Measurements from ENCODE around the gene WFDC9.
"Not testable (repeated sequence)": the region's sequence is repeated elsewhere in the genome, so short reads cannot be mapped to it uniquely, and the experiment has no call there.

The WFDC9 gene

DNA sequence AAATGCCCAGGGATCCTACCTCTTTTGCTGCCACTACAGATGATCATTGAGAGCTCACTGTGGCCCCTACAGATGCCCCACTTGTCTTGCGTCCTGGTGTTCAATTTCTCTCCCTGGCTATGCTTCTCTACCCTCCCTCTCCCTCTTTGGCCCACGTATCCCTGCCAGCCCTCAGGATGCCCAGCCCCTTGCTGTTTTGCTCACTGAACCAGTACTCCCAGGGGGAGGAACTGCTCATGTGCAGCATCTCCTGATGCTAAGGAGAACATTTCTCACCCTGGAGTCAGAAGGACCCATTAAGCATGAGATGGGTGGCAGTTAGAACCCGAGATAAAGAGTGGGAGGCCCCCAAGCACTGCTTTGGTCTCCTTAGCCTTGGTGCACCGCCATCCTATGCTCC, at the start of gene WFDC9:
Gene WFDC9, minus strand, starts transcription at position 101 of the 400 bp plus-strand sequence. CDS start 21,103 bp downstream, outside the sequence.
- no peak for DNase-seq

DNA sequence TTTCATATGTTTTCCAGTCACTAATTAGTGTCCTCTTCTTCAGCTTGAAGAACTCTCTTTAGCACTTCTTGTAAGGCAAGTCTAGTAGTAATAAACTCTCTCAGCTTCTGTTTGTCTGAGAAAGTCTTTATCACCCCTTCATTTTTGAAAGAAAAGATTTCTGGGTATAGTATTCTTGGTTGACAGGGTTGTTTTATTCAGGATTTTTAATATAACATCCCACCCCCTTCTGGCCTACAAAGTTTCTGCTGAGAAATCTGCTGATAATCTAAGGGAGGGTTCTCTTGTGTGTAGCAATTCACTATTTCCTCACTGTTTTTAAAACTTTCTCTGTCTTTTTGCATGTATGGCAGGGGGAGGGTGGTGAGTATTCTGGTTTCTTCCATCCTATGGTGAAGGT, 48.6 kb upstream of the WFDC9 start:
- DNase-seq, result no peak

GRCh38 chr20:45672765-45673164, 41.7 kb upstream of the WFDC9 start:
- DNase-seq, result no peak

DNA sequence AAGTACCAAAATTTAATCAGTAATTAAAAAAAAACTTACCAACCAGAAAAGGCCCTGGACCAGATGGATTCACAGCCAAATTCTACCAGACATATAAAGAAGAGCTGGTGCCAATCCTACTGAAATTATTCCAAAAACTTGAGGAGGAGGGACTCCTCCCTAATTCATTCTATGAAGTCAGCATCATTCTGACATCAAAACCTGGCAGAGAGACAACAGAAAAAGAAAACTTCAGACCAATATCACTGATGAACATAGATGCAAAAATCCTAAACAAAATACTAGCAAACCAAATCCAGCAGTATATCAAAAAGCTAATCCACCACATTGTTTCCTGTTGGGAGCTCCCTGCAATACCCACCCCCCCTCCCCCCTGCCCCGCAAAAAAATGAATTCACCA, 39.1 kb upstream of the WFDC9 start, which contains the start of gene WFDC11:
Gene WFDC11, minus strand, starts transcription at position 101 of the 400 bp plus-strand sequence. CDS start 19,639 bp downstream, outside the sequence.
- DNase-seq, result no peak

DNA sequence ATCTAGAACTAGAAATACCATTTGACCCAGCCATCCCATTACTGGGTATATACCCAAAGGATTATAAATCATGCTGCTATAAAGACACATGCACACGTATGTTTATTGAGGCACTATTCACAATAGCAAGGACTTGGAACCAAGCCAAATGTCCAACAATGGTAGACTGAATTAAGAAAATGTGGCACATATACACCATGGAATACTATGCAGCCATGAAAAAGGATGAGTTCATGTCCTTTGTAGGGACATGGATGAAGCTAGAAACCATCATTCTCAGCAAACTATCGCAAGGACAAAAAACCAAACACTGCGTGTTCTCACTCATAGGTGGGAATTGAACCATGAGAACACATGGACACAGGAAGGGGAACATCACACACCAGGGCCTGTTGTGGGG, 26.0 kb upstream of the WFDC9 start:
- not testable (repeated sequence) for DNase-seq

DNA sequence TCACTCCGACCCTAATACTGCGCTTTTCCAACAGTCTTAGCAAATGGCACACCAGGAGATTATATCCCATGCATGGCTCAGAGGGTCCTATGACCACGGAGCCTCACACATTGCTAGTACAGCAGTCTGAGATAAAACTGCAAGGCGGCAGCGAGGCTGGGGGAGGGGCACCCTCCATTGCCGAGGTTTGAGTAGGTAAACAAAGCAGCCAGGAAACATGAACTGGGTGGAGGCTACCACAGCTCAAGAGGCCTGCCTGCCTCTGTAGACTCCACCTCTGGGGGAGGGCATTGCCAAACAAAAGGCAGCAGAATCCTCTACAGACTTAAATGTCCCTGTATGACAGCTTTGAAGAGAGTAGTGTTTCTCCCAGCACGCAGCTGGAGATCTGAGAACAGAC, 20.6 kb upstream of the WFDC9 start:
- DNase-seq, result not testable (repeated sequence)

DNA sequence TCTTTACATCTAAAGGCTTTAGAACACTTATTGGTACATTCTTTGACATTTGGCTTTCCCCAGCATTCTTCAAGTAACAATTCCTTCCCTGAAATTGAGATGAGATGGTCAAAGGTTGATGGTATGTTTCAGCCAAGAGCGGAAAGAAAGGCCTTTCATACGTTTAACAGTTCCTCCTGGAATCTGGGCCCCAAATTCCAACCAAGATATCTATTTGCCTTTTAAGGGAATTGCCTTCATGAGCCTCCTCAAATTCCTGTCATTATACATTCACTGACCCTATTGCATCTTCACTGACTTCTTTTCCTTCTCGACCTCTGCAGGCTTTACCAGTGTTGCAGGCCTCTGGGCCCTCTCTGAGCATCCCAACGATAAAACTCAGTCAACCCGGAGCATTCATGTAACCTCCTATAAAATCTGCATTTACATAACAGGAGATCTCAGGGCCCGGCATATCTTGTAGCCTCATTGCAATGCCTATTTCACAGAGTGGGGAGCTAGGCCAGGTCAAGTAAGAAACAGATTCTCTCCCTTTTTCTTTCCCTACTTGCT, 18.3 kb upstream of the WFDC9 start:
- no peak for DNase-seq

DNA sequence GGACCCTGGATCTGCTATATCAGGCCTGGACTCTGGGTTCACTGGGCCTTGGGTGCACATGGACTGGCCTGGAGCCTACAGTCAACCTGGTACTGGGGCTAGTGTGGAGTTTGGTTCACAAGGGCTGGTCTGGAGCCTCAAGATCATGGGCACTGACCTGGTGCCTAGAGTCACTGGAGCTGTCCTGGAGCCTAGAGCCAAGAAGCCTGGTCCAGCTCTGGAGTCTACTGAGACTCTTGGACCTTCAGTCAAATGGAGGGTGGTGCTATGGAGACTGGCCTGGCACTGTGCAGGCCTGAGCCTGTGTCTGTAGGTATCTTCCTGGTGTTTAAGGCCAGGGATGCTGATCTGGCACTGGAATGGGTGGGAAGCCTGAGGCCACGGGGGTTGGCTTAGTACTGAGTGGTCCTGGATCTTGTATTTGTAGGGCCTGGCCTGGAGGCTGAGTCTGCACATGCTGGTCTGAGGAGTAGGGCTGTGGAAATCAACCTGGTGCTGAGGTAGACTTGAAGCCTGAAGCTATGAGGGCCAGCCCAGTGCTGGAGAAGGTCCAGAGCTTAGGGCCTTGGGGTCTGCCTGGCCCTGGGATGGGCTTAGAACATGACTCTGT, 16.5 kb upstream of the WFDC9 start:
- no peak for DNase-seq

DNA sequence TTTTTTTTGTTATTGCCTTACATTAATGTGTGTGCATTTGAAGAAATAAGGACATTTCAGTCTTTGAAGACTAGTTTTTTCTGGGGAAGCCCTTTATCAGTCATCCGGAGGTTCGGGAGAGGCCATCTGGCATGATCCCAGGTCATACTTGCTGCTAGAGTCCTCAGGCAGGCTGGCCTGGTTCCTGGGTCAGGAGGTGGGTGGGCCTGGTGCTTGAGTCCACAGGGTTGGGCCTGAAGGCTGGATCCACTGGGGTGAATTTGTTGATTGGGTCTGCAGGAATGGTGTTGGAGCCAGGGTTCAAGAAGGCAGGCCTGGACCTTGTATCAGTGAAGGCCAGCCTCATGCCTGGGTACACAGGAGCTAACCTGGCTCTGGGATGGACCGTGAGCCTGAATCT, 15.8 kb upstream of the WFDC9 start:
- no peak for DNase-seq

DNA sequence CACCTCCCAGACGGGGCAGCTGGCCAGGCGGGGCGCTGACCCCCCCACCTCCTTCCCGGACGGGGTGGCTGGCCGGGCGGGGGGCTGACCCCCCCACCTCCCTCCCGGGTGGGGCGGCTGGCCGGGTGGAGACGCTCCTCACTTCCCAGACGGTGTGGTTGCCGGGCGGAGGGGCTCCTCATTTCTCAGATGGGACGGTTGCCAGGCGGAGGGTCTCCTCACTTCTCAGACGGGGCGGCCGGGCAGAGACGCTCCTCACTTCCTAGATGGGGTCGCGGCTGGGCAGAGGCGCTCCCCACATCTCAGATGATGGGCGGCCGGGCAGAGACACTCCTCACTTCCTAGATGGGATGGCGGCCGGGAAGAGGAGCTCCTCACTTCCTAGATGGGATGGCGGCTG, 14.8 kb upstream of the WFDC9 start:
- DNase-seq, result not testable (repeated sequence)

DNA sequence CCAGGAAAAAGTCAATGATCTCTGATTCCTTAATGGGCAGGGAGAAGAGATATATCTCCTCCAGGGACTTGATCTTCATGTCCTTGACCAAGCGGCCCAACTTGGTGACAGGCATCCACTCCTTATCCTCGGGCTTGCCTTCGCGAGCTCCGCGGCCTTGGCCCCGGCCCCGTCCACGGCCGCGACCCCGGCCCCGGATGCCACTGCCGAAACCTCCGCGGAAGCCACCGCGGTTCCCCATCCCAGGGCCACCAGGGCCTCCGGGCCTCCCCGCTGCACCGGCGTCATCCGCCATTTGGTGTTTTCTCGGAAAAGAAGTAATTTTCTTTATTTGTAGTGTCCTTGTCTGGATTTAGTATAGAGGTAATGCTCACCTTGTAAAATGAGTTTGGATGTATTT, 10.0 kb upstream of the WFDC9 start:
- DNase-seq, result not testable (repeated sequence)

- no peak for DNase-seq
Observed at GRCh38 chr20:45639687-45640086, 8.6 kb upstream of the WFDC9 start.

DNA sequence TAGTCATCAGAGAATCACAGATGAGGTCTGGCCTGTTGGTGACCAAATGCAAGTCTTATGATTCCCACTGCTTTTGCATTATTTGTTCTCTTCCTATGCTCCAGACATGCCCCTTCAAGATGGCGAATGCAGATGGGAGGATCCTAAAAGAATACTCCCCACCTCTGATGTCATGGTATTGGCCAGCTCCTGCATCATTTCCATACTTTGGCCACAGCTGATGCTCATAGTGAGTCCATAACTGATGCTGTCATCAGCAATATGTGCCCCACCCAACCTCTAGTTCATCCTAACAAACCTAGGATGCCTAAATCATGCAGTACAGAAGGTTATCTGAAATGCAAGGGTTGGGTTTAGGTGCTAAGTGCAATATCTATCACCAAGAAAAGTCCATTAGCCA, 5.4 kb upstream of the WFDC9 start:
- no peak for DNase-seq

DNA sequence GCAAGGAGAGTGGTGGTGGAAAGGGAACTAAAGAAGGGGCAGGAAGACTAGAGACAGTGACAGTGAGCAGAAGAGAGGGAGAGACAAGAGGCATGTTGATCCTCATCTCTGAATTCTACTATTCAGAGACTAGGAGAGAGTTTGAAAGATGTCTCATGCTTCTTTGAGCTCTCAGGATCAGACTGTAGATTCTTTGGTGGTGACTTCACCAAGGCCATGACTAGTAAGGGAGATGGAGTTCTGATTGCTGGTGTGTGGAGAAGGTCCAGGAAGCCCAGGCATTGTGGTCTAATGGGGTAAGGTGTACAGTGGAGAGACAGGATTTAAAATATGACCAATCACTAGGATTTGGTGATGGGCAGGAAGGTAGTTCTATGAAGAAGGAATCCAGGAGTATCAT, 713 bp downstream of the WFDC9 start:
- DNase-seq, result no peak

DNA sequence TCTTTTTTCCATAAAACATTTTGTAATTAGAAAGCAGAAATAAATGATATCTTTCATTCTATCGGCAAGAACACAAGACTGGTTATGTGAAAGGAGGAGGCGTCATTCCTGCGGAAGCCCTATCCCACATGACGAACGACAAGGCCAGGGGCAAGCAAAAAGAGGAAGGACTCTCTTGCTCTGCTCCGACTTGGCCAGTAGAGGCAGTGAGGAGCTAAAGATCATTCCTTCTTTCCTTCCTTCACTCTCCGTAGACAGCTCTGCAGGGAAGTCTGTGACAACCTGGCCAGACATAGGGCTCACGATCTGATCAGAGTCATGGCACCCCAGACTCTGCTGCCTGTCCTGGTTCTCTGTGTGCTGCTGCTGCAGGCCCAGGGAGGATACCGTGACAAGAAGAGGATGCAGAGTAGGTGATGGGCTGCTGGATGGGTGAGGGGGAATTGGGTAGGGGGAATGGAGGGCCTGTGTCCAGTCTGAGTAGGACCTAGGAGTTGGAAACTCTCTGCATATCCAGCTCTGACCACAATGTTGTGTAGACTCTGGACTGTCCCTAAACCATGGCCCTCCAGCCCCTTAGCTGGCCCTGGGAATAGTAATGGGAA, 1.5 kb downstream of the WFDC9 start, which contains the start of gene WFDC10A:
Gene WFDC10A, plus strand, starts transcription at position 244 of the 605 bp plus-strand sequence. Its CDS starts 75 bp downstream, at position 319.
- peak; percentile 6 to 19 for DNase-seq

DNA sequence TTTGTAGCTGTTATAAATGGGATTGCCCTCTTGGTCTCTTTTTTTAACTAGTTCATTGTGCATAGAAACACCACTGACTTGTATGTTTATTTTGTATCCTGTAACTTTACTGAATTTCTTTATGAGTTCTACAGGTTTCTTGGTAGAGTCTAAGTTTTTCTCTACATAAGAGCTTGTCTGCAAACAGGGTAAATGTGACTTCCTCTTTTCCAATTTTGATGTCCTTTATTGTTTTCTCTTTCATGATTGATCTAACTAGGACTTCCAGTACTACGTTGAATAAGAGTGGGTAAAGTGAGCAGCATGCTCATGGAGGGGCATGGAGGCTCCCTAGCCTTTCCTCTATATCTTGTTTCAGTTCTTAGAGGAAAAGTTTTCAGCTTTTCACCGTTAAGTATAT, 4.5 kb downstream of the WFDC9 start:
- no peak for DNase-seq

DNA sequence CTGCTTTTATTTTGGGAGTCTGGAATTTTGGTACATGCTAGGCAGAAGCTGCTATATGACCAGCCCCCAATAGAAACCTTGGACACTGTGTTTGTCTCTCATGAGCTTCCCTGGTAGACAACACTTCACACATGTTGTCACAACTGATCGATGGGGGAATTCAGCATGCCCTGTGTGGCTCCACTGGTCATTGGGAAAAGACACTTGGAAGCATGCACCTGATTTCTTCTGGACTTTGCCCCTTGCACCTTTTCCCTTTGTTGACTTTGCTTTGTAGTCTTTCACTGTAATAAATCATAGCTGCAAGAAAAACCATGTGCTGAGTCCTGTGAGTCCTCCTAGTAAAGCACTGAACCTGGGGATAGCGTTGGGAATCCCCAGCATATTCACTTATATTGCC, 9.5 kb downstream of the WFDC9 start:
- no peak for DNase-seq

- no peak for DNase-seq
Observed at GRCh38 chr20:45617591-45617990, 13.5 kb downstream of the WFDC9 start.

DNA sequence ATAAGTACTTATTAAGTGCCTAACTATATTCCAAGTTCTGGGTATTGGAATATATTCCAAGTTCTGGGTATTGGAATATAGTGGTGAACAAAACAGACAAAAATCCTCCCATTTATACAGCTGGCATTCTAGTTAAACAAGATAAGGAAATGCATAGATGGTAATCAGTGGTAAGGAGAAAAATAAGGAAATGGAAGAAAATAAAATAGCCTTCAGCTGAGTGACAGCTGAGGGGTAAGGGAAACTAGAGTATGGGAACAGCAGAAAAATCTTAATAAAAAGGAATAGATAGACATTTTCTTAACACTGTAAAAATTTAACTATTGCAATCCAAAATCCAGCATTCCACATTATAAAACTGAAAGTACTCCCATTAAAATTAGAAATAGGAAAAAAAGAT, 18.8 kb downstream of the WFDC9 start:
- DNase-seq, result no peak

DNA sequence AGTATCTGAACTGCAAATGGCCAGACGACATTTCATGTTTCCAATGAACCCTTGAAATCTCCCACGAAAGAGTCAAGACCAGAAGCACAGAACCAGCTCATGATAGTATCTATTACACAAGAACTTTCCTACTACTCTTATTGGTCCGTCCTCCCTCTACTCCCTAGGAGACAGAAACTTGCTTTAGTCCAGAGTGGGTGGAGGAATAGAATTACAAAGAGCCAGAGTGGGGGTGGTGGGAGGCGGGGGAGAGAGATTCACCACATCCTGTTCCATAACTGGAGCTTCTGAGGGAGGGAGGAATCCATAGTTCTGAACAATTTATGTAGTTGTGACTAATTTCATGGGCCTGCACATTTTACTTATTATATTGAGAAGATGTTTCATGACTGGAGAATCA, 20.0 kb downstream of the WFDC9 start:
- peak; percentile 19 to 47 for DNase-seq

DNA sequence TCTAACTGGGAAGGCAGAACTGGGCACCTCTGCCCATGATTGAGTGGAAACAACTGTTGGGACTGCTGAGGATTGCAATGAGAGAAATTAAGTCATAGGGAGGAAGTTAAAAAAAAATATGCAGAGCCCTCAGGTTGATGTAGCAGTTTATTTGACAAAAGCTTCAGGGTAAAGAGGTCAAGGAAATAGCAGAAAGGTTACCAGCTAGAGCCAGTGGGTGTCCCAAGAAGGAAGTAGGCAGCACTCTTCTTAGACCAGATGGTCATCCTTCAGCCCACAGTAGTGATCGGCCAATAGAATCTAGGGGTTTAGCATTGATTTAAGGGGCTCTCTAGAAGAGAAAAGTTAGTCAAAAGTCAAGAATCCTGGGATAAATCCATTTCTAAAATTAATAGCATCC, 23.3 kb downstream of the WFDC9 start:
- DNase-seq, result no peak

DNA sequence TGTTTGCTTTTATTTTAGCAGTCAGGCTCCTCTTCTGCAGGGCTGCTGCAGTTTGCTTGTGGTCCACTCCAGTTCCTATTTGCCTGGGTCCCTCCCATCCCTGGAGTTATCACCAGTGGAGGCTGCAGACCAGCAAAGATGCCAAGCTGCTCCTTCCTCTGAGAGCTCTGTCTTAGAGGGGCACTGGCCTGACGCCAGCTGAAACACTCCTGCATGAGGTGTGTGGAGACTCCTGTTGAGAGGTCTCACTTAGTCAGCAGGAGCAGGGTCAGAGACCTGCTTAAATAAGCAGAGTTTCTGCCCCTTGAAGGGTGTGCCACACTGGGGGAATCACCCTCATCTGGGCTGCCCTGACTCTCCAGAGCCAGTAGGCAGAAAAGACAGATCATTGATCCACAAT, 35.8 kb downstream of the WFDC9 start:
- DNase-seq, result no peak

GRCh38 chr20:45593498-45593897, 37.6 kb downstream of the WFDC9 start:
- DNase-seq, result no peak

- DNase-seq, result peak; percentile 5 to 10
Observed at GRCh38 chr20:45592574-45593189, 38.4 kb downstream of the WFDC9 start.
